ENCODE measurements around the gene RCSD1. TPM values are rescaled to one million over a fixed set of nuclear protein-coding genes. Genes with fewer than 3 reads are reported as not detected.

The RCSD1 gene
- total RNA-seq, 4 donors from 2014 or later: 7.1 to 14.2 (median 10.8) TPM

GRCh38 chr1:167695147-167695546 is 65.1 kb downstream of the RCSD1 start:
- DNase-seq: no peak
- Histone ChIP-seq H3K4me3 (replicated peaks in 1 of 3) (no peak overlapping the region), H3K27me3 (no peaks in the 10 kb centered on the region), H3K9me3 (no peaks in the 10 kb centered on the region), H3K4me1 (peaks cover 0 to 11% of the 10 kb centered on the region in 2 donors), H3K27ac (no peak overlapping the region), H3K36me3 (no peaks in the 10 kb centered on the region)
- 82 to 84% methylated on average over 2 of the region's 2 CpGs for WGBS, 2 donors
- TF ChIP-seq CTCF (IDR thresholded peaks at IDR 0.05) (no peak), POLR2A (IDR thresholded peaks at IDR 0.05) (no peak)
- intact Hi-C loops (cut with DNase I): no loop called here

GRCh38 chr1:167695756-167696561 is 65.9 kb downstream of the RCSD1 start:
- Histone ChIP-seq H3K27ac (no peak overlapping the region), H3K36me3 (no peaks in the 10 kb centered on the region), H3K4me1 (peaks cover 0 to 11% of the 10 kb centered on the region in 2 donors), H3K4me3 (replicated peaks in 1 of 3) (no peak overlapping the region), H3K27me3 (no peaks in the 10 kb centered on the region), H3K9me3 (no peaks in the 10 kb centered on the region)
- intact Hi-C loops (cut with DNase I): no loop called here
- 91 to 95% methylated on average over 7 of the region's 7 CpGs for WGBS, 2 donors
- TF ChIP-seq POLR2A (IDR thresholded peaks at IDR 0.05): no peak
- TF ChIP-seq CTCF (IDR thresholded peaks at IDR 0.05): no peak
- no peak for DNase-seq

GRCh38 chr1:167697667-167698141 is 67.7 kb downstream of the RCSD1 start:
- Histone ChIP-seq H3K27ac (no peak overlapping the region), H3K27me3 (no peaks in the 10 kb centered on the region), H3K4me3 (replicated peaks in 1 of 3) (no peak overlapping the region), H3K36me3 (no peaks in the 10 kb centered on the region), H3K4me1 (peaks cover 0 to 11% of the 10 kb centered on the region in 2 donors), H3K9me3 (no peaks in the 10 kb centered on the region)
- TF ChIP-seq CTCF (IDR thresholded peaks at IDR 0.05) (no peak), POLR2A (IDR thresholded peaks at IDR 0.05) (no peak)
- peak; percentile 17 to 27 for DNase-seq
- intact Hi-C loops (cut with DNase I): no loop called here
- 48 to 67% methylated on average over 14 of the region's 14 CpGs for WGBS, 2 donors

GRCh38 chr1:167698313-167698712 is 68.3 kb downstream of the RCSD1 start:
- TF ChIP-seq POLR2A (IDR thresholded peaks at IDR 0.05): no peak
- no peaks in the 10 kb centered on the region for H3K27me3 ChIP-seq
- no peak for DNase-seq
- H3K27ac ChIP-seq: no peak overlapping the region
- peaks cover 0 to 11% of the 10 kb centered on the region in 2 donors for H3K4me1 ChIP-seq
- 88 to 97% methylated on average over 4 of the region's 4 CpGs for WGBS, 2 donors
- no peaks in the 10 kb centered on the region for H3K9me3 ChIP-seq
- no peak overlapping the region for H3K4me3 ChIP-seq (replicated peaks in 1 of 3)
- intact Hi-C loops (cut with DNase I): no loop called here
- H3K36me3 ChIP-seq: no peaks in the 10 kb centered on the region

GRCh38 chr1:167701510-167701909 is 71.5 kb downstream of the RCSD1 start:
- no peak for DNase-seq
- 67 to 69% methylated on average over 1 of the region's 1 CpG for WGBS, 2 donors
- intact Hi-C loops (cut with DNase I): no loop called here
- no peaks in the 10 kb centered on the region for H3K27me3 ChIP-seq
- no peaks in the 10 kb centered on the region for H3K9me3 ChIP-seq
- H3K4me1 ChIP-seq: peaks cover 0 to 11% of the 10 kb centered on the region in 2 donors
- H3K27ac ChIP-seq: no peak overlapping the region
- H3K4me3 ChIP-seq (replicated peaks in 1 of 3): no peak overlapping the region
- no peaks in the 10 kb centered on the region for H3K36me3 ChIP-seq
- TF ChIP-seq POLR2A (IDR thresholded peaks at IDR 0.05): no peak
- no peak for TF ChIP-seq CTCF (IDR thresholded peaks at IDR 0.05)

Measured in thyroid gland (tissue), 4 donors.